Suprapubic skin (tissue), 4 donors: ENCODE measurements around the gene TFAM. TPM values are rescaled to one million over a fixed set of nuclear protein-coding genes. Genes with fewer than 3 reads are reported as not detected.

ENCODE experiments used
- DNase-seq, 2 donors: peaks; one replicate each; pipeline ENCODE4 v3.0.0-alpha.2; 2019; ENCODE audit warnings: low spot score in 2 of 2
- H3K27ac ChIP-seq: fragments of 200-600 bp; sonication (generic); one replicate; pipeline ENCODE4 v1.5.1; 2019
- H3K27me3 ChIP-seq: fragments of 200-600 bp; sonication (generic); one replicate; pipeline ENCODE4 v1.5.1; 2019
- H3K36me3 ChIP-seq: fragments of 200-600 bp; sonication (generic); one replicate; pipeline ENCODE4 v1.5.1; 2019
- H3K4me1 ChIP-seq: fragments of 200-600 bp; sonication (generic); one replicate; pipeline ENCODE4 v1.5.1; 2019
- H3K4me3 ChIP-seq: fragments of 200-600 bp; sonication (generic); one replicate; pipeline ENCODE4 v1.5.1; 2019; ENCODE audit warnings: mild to moderate bottlenecking
- H3K9me3 ChIP-seq: fragments of 200-600 bp; sonication (generic); one replicate; pipeline ENCODE4 v1.5.1; 2019
- EP300 ChIP-seq: sonication (generic); formaldehyde crosslinking; IDR thresholded peaks from one replicate; pipeline ENCODE4 v1.6.1; 2017; ENCODE audit warnings: antibody characterized with exemption
- POLR2A ChIP-seq, 2 donors: fragments of 450-650 bp; IDR thresholded peaks; one replicate each; pipeline ENCODE4 v1.6.1; 2017; ENCODE audit warnings: antibody characterized with exemption in 2 of 2, mild to moderate bottlenecking in 2 of 2, moderate library complexity in 2 of 2
- POLR2AphosphoS5 ChIP-seq, 3 donors: sonication (generic); formaldehyde crosslinking; IDR thresholded peaks; one replicate each; pipeline ENCODE4 v1.6.1; 2017; ENCODE audit warnings: antibody characterized with exemption in 3 of 3
- WGBS: methylation state at CpG from one replicate; pipeline ENCODE4 v1.1.5; 2018; 5-methylcytosine and 5-hydroxymethylcytosine counted together
- total RNA-seq, 4 donors: library from RNA; depleted of rRNA; stranded (reverse); fragments of >200 nt; gene quantifications; one replicate each; pipeline ENCODE4 v1.1.0, GENCODE V29; 2016
- TF ChIP-seq, protein P1 (sequence below), 2 donors: fragments of 200-600 bp in 1 of 2; fragments of 450-650 bp in 1 of 2; sonication (generic) in 1 of 2; IDR thresholded peaks; one replicate each; pipeline ENCODE4 v1.5.1; 2016 to 2019; ENCODE audit warnings: antibody characterized with exemption in 2 of 2, mild to moderate bottlenecking in 1 of 2, moderate library complexity in 1 of 2

TFAM gene
- total RNA-seq, 4 donors from 2014 or later, result 16.6 to 22.9 (median 19.8) TPM

DNA sequence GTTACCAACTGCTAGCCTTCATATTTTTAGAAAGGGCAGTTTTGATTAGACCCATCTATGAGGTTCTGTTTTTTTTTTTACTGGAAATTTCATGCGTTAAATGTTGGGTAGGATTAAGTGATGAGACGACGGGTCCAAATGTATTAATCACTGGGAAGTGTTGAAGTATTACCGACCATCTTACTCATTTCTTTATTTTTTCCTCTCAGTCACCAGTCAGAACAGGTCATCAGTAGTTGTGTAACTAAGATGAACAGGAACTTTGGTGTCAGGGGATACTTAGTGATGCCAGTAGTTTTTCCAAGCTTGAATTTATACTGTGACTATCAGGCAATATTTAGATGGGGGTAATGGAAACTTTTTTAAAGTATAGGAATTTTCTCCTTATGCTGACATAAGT lies 14.2 kb downstream of the TFAM start:
- Histone ChIP-seq H3K9me3 (no peaks in the 10 kb centered on the region), H3K4me3 (no peak overlapping the region), H3K36me3 (peaks cover 24% of the 10 kb centered on the region), H3K4me1 (no peaks in the 10 kb centered on the region), H3K27me3 (no peaks in the 10 kb centered on the region), H3K27ac (no peak overlapping the region)
- TF ChIP-seq EP300 (no peak), POLR2AphosphoS5 (IDR thresholded peaks at IDR 0.05) (no peak), POLR2A (IDR thresholded peaks at IDR 0.05) (no peak)
- TF ChIP-seq, protein P1, sequence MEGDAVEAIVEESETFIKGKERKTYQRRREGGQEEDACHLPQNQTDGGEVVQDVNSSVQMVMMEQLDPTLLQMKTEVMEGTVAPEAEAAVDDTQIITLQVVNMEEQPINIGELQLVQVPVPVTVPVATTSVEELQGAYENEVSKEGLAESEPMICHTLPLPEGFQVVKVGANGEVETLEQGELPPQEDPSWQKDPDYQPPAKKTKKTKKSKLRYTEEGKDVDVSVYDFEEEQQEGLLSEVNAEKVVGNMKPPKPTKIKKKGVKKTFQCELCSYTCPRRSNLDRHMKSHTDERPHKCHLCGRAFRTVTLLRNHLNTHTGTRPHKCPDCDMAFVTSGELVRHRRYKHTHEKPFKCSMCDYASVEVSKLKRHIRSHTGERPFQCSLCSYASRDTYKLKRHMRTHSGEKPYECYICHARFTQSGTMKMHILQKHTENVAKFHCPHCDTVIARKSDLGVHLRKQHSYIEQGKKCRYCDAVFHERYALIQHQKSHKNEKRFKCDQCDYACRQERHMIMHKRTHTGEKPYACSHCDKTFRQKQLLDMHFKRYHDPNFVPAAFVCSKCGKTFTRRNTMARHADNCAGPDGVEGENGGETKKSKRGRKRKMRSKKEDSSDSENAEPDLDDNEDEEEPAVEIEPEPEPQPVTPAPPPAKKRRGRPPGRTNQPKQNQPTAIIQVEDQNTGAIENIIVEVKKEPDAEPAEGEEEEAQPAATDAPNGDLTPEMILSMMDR (IDR thresholded peaks at IDR 0.05), result no peak
- no peak for DNase-seq
- 83% methylated on average over 4 of the region's 4 CpGs for WGBS

DNA sequence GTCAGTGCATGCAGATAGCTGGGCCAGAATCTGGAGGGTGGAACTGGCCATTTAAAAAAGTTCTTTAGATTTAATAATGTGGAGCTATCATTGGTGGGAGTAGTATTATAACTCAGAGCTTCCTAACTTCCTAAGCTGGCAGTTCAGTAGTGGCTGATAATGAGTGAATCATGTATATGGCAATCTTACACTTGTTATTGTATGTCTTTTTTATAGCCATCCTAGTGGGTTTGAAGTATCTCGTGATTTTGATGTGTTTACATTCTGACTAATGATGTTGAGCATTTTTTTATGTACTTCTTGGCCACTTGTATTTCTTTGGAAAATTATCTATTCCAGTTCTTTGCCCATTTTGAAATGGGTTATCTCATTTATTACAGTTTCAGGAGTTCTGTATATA lies 15.4 kb downstream of the TFAM start:
- Histone ChIP-seq H3K27ac (no peak overlapping the region), H3K4me3 (no peak overlapping the region), H3K27me3 (no peaks in the 10 kb centered on the region), H3K36me3 (peaks cover 12% of the 10 kb centered on the region), H3K9me3 (no peaks in the 10 kb centered on the region), H3K4me1 (no peaks in the 10 kb centered on the region)
- no peak for TF ChIP-seq POLR2A (IDR thresholded peaks at IDR 0.05)
- no peak for TF ChIP-seq POLR2AphosphoS5 (IDR thresholded peaks at IDR 0.05)
- TF ChIP-seq EP300, result no peak
- TF ChIP-seq, protein P1 (IDR thresholded peaks at IDR 0.05), result no peak
- no peak for DNase-seq
- 81% methylated on average over 1 of the region's 1 CpG for WGBS

DNA sequence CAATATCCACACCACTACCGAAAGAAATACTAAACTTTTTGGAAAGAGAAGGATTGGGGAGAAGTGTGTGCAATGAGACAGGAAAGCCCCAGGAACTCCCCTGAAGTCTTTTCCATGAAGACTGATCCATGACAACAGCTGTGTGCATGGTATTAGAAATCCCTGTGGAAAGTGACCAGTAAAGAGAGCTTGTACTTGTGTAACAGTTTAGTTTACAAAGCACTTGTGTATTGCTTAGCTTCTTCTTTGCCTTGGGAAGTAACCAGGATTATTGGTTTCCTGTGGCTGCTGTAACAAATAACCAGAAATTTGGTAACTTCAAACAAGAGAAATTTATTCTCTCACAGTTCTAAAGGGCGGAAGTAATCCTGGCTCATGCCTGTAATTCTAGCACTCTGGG lies 18.8 kb downstream of the TFAM start:
- H3K27me3 ChIP-seq, result no peaks in the 10 kb centered on the region
- H3K27ac ChIP-seq, result no peak overlapping the region
- H3K4me1 ChIP-seq, result no peaks in the 10 kb centered on the region
- H3K4me3 ChIP-seq, result no peak overlapping the region
- H3K9me3 ChIP-seq, result no peaks in the 10 kb centered on the region
- H3K36me3 ChIP-seq, result no peaks in the 10 kb centered on the region
- no peak for DNase-seq
- TF ChIP-seq POLR2AphosphoS5 (IDR thresholded peaks at IDR 0.05) (no peak), POLR2A (IDR thresholded peaks at IDR 0.05) (no peak), EP300 (no peak)
- TF ChIP-seq, protein P1 (IDR thresholded peaks at IDR 0.05), result no peak
- 95% methylated on average over 2 of the region's 2 CpGs for WGBS

DNA sequence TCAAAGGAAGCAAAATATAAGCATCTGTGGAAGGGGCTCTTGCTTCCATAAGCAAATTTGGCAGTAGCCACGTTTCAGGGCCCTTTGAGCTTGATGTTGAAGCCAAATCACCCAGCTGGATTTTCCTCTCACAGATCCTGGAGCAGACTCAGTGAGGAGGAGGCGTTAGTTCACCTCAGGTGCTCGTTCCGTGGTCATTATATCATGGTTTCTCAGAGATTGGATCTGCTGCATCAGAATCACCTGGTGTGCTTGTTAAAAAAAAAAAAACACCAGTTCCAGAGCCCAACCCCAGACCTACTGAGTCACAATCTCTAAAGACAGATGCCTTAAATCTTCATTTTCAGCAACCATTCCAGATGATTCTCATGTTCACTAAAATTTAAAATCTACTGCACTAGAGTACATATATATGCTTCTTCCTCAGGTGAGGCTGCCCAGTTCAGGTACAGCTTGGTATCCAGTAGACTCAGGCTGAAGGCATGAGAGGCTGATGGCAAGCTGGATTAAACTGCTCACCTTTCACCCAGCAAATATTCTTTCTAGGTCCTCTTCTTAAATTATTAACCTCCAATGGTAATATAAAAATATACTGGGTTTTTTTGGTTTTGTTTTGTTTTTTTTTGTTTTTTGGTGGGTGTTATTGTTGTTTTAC lies 24.9 kb downstream of the TFAM start:
- no peak overlapping the region for H3K4me3 ChIP-seq
- no peak overlapping the region for H3K27ac ChIP-seq
- no peaks in the 10 kb centered on the region for H3K36me3 ChIP-seq
- WGBS, result 70% methylated on average over 4 of the region's 4 CpGs
- no peak for TF ChIP-seq EP300
- TF ChIP-seq, protein P1 (IDR thresholded peaks at IDR 0.05), result no peak
- no peak for TF ChIP-seq POLR2A (IDR thresholded peaks at IDR 0.05)
- no peak for TF ChIP-seq POLR2AphosphoS5 (IDR thresholded peaks at IDR 0.05)
- H3K9me3 ChIP-seq, result no peaks in the 10 kb centered on the region
- no peaks in the 10 kb centered on the region for H3K27me3 ChIP-seq
- peaks cover 3% of the 10 kb centered on the region for H3K4me1 ChIP-seq
- DNase-seq, result no peak

DNA sequence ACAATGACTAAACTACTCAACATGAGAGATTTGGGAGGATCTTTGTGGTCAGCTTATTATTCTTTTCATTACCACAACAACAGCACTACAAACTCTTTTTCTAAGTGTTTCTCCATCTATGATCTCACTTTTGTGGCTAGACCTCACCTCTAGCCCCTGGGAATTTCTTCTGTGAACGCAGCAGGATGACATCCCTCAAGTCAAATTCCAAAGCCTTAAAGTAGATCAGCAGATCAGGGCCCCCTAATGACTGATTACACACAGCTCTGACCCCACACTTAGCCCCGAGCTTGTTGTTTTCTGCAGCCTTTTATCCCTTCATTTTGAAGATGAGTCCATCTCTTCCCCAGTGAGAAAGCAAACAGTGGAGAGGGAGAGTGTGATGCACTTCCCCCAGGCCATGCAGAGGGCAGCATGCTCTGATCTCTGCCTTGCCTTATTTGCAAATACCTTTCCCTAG lies 27.3 kb downstream of the TFAM start:
- DNase-seq, result no peak
- no peak for TF ChIP-seq EP300
- TF ChIP-seq POLR2AphosphoS5 (IDR thresholded peaks at IDR 0.05), result no peak
- TF ChIP-seq, protein P1 (IDR thresholded peaks at IDR 0.05), result no peak
- WGBS, result 56% methylated on average over 2 of the region's 2 CpGs
- Histone ChIP-seq H3K36me3 (no peaks in the 10 kb centered on the region), H3K27me3 (no peaks in the 10 kb centered on the region), H3K4me1 (peaks cover 3% of the 10 kb centered on the region), H3K4me3 (no peak overlapping the region), H3K9me3 (no peaks in the 10 kb centered on the region), H3K27ac (no peak overlapping the region)
